Measurements from ENCODE around the gene LRRC3C.
"Not testable (repeated sequence)": the region's sequence is repeated elsewhere in the genome, so short reads cannot be mapped to it uniquely, and the experiment has no call there.

The LRRC3C gene

DNA sequence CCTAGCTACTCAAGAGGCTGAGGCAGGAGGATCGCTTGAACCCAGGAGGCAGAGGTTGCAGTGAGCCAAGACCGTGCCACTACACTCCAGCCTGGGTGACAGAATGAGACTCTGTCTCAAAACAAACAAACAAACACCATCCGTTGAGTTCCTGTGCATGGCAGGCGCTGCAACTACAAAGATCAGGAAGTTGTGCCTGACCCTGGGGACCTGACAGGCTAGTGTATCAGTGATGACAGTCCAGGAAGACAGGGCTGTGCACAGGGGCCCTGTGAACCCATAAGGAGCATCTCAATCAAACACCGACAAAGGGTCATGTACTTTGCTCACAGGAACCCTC is 20.9 kb downstream of the LRRC3C start:
- DNase-seq (ENCODE audit: low spot score), result not testable (repeated sequence)

DNA sequence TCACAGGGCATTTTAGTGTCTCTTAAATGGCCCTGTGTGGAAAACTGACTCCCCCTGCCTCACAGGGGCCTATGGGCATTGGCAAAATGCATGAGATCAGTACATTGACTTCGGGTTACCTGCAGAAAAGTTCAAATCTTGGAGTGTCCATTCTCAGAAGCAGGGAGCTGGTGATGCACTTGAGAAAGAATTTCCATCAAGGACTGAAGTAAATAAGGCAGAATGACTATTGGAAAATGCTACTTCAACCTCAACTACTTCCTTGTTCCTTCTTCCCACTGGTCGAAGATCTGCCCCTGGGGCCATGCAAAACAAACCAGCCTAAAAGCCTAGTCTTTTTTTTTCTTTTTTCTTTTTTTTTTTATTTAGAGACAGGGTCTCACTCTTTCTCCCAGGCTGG is 21.5 kb downstream of the LRRC3C start:
- no peak for DNase-seq (ENCODE audit: low spot score)

DNA sequence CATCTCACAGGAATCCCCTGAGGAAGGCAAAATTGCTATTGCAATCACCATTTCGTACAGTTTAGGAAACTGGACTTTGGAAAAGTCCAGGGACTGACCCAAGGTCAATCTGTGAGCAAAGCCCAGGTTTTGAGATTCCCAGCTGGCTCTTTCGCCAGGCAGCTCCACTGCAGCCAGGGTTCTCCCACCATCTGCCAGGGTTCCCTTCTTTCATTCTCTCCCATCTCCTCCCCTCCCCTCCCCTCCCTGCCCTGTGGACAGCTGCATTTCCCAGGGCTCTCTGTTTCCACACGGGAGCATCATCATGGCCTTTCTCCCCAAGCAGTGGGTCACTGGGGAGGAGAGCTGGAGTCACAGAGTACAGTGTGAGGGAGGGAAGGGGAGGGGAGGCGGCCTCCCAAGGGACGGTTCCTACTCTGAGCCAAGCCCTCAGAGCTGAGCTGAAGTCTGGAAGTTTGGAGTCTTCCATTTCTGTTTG is 23.4 kb downstream of the LRRC3C start:
- no peak for DNase-seq (ENCODE audit: low spot score)

DNA sequence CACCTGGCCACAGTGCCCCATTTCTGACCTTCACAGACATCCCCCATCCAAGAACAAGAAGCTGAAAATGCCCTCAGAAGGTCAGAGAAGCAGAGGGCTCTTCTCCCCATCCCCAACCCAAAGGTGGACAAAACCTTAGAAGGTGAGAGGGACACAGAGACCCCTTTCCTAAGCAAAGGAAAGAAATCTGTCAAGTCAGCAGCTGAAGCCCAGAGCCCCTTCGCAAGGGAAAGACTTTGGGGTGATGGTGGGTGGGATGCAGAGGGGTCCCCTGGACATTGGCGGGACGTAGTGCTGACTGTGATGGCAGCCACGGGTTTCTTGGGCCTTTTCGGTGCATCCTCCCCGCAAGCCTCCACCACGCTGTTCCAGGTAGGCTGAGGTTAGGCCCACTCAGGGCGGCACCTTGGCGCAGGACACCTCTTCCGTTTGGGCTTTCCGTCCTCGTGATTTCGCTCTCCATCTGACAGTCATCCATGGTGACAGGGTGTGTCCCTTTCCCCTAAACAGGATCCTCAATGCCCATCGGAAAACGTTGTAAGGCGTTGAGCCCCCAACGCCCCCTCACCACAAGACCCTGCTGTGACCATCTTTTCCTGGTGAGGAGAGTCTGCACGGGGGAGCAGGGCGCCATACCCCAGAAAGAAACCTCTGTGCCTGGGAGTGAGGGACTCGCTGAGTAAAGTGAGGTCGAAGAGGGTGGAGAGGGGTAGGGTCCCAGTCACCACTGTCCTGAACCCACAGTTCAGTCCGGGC is 24.6 kb downstream of the LRRC3C start:
- no peak for DNase-seq (ENCODE audit: low spot score)

DNA sequence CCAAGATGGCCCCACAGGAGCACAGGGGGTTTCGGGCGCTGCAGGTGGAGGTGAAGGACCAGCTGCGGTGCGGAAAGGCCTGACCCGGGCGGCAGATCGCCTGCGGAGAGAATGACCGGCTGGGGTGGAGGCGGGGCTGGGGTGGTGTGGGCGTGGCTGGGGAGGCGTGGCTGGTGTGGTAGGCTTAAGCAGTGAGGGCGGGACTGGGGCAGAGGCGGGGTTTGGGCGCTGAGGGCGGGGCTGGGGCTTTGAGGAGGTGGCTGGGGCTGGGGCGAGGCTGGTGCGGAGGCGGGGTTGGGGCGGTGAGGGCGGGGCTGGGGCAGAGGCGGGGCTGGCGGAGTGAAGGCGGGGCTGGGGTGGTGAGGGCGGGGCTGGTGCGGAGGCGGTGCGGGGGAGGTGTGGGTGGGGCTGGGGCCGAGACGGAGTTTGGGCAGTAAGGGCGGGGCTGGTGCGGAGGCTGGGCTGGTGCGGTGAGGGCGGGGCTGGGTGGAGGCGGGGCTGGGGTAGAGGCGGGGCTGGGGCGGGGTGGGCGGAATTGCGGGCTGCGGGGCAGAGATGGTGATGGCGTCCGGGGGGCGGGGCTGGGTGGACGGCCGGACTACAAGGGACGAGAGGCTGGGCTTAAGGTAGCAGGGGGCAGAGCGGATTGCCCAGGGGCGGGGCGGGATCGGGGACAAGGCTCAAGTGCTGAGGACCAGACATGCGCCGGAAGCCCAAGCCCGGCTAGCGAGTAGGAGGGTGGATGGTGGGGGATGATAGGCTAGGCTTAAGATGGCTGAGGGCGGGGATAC is 25.3 kb downstream of the LRRC3C start:
- DNase-seq (ENCODE audit: low spot score), result peak; percentile 91

DNA sequence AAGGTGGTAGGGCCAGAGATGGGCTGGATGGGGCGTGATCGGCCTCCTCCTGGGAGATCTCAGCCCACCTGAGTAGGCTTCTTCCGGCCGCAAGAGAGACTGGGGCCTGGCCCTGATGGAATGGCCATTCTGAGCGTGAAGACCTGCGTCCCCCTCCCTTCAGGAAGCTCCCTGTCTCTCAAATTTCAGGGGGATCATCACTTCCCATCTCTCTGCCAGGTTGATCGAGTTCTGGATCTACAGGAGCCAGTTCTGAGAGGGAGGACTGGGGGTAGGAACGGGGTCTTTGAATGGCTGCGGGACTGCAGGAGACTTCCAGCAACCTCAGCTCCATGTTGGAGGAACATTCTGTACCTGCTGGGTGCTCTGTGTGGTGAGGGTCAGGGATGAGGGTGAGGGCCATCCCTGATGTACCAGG is 25.9 kb downstream of the LRRC3C start:
- no peak for DNase-seq (ENCODE audit: low spot score)

DNA sequence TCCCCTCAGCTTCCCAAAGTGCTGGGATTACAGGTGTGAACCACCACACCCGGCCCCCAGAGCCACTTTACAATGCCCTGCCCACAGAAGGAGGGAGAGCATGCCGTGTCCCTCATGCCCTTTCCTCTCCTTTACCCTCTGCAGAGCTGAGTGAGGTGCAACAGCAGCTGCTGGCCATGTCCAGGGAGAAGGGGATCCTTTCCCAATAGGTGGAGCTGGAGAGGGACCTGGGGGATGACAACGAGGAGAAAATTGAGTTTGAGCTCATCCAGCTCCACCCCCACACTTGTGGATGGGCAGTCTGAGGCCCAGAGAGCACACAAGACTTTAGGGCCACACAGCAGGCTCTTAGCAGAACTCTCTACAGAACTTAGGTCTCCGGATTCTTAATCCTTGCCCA is 27.3 kb downstream of the LRRC3C start:
- no peak for DNase-seq (ENCODE audit: low spot score)

DNA sequence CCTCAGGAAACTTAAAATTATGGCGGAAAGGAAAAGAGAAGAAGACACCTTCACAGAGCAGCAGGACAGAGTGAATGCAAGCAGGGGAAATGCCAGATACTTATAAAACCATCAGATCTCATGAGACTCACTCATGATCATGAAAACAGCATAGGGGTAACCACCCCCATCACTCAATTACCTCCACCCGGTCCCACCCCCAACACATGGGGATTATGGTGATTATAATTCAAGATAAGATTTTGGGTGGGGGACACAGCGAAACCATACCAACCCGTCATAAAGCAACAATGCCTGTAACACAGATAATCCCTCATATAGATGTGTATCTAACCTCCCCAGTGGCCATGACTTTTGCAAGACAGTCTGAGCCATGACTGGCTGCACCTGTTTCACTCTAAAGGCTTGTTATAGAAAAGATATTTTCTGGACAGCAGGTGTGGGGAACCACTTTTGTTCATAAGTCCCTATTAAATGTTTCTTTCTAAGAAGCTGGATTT is 28.2 kb downstream of the LRRC3C start:
- no peak for DNase-seq (ENCODE audit: low spot score)

DNA sequence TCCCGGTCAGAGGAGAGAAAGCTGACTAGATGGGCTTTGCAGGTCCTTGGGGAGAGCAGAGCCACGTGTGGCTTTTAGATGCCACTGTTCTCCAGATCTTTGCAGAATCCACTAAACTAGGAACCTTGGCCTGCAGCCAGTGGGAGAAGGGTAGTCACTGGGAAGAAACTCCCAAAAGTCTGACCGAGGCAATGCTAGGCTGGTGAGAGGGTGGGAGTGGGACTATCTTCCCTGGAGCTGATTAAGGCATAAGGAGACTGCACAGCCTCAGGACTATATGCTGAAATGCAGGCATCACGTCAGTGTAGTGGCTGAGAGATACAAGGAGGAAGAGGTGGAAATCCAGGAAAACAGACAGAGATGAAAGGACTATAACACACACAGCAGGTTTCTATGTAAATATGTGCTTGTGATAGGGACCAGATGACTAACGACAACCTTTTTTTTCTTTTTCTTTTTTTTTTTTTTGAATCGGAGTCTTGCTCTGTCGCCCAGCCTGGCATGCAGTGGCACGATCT is 33.1 kb downstream of the LRRC3C start:
- DNase-seq (ENCODE audit: low spot score), result no peak

DNA sequence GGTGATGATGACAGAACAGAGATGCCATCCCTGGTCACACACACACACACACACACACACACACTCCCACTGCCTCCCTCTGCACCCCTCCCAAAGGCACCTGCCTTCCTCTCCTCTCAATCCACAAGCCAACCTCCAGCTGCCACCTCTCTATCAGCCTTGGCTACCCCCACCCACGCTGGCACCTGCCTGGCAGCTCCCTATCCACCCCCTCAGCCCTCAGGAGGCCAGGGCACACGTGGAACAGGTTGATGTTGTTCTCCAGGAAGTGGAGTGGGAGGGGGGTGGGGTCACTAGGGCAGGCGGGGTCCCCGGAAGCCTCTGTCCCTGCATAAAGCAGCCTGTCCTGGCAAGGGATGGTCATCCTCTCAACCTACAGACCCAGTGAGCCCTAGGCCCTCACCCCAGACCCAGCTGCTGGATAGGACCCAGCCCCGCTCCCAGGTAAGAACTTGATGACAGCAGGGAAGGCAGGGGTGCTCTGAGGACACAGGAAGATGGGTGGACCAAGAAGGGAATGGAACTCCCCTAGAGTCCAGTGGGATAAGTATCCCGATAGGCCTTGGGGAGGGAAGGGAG is 35.2 kb downstream of the LRRC3C start, which contains the start of gene GSDMA:
GSDMA (plus strand) TSS at position 363 of the 579 bp plus-strand sequence. CDS start 2,684 bp downstream, outside the sequence.
- no peak for DNase-seq (ENCODE audit: low spot score)

DNA sequence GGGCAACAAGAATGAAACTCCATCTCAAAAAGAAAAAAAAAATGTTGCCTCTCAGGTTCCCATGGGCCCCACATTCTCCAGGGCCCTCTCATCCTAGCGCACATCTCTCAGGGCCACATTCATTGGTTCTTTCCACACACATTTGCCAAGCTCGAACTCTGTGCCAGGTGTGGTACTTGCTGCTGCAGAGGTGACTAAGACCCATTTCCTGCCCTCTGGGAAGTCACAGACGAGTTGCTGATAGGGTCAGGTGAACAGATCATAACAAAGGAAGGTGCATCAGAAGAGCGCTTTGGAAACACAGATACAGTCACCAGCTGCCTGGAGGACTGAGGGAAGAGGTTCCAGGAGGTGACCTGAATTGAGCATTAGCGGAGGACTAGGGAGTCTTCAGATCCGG is 36.3 kb downstream of the LRRC3C start:
- no peak for DNase-seq (ENCODE audit: low spot score)

DNA sequence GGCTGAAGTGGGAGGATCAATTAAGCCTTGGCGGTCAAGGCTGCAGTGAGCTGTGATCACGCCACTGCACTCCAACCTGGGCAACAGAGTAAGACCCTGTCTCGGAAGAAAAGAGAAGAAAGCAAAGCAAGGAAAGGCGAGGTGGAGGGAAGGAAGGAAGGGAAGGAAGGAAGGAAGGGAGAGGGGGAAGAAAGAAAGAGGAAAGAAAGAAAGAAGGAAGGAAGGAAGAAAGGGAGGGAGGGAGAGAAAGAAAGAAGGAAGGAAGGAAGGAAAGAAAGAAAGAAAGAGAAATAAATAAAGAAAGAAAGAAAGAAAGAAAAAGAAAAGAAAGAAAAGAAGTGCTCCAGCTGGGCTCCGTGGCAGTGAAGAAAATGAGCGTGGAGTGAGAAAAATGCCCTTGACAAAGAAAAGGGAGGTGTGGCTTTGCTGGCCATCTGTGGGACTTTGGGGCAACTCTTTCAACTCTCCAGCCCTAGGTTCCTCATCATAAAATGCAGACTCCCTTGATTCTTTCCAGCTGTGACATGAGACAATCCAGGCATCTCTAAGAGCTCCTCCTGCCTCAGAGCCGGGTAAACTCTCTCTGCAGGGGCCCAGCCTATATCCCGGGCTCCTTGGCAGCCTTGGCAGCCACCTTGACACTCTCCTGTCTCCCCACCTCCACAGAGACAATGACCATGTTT is 37.6 kb downstream of the LRRC3C start:
- DNase-seq (ENCODE audit: low spot score), result no peak

DNA sequence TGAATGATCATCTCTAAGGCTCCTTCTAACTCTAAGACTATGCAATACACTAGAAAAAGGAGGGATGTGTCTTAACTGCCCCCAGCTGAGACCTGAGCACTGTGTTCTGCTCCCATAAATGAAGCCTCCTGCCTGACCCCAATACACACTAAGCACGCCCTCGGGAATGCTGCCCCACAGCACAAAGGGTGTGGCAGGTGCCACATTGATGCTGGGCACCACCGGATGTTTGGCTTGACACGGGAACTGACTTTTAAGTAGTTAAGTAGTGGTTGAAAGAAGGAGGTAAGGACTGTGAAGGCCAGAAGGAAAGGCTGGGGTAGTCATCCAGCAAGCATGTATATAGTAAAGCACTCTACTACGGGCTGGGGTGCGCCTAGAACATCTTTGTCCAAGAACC is 39.2 kb downstream of the LRRC3C start:
- no peak for DNase-seq (ENCODE audit: low spot score)

DNA sequence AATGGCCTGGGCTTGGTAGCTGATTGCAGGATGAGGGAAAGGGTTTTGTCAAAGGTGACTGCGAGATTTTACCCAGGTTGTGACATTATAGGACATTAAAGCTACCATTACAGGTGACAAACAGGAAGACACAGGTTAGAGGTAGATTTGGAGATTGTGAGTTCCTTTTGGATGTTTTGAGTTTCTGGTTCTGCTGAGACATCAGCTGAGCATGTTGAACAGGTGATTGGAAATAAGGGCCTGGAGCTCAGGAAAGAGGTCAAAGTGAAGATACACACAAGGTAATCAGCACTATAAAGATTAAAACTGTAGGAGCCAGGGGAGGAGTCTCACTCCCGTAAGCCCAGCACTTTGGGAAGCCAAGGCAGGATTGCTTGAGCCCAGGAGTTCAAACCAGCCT is 41.2 kb downstream of the LRRC3C start:
- DNase-seq (ENCODE audit: low spot score), result no peak

DNA sequence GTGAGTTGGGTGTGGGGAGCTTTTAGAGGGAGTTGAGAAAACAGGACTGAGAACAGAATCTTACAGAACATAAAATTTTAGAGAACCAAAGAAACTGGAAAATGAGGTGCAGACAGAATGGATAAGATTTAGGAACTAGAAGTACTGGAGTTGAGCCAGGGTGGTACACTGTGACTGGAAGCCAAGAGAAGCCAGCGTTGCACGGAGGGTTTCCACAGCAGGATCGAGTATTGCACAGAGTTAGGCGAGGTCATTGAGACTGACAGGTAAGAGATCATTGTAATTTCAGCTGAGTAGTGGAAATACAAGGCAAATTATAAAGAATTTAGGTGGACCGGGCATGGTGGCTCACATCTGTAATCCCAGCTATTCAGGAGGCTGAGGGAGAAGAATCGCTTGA is 41.8 kb downstream of the LRRC3C start:
- no peak for DNase-seq (ENCODE audit: low spot score)

DNA sequence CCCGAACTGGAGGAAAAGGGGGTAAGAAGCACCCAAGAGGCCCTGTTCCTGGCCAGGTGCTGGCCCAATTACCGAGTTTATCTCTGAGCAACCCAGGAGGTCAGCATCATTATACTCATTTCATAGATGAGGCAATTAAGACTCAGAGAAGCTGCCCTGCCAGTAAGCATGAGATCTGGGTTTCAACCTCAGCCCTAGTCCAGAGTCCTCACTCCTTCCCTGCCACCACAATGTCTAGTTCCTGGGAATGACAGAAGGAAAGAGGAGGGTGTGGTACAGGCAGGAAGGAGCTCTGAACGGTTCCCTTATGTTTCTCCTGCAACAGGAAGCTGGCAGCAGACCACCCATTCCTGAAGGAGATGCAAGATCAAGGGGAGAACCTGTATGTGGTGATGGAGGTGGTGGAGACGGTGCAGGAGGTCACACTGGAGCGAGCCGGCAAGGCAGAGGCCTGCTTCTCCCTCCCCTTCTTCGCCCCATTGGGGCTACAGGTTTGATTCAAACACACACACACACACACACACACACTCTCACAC is 42.7 kb downstream of the LRRC3C start:
- DNase-seq (ENCODE audit: low spot score), result no peak

DNA sequence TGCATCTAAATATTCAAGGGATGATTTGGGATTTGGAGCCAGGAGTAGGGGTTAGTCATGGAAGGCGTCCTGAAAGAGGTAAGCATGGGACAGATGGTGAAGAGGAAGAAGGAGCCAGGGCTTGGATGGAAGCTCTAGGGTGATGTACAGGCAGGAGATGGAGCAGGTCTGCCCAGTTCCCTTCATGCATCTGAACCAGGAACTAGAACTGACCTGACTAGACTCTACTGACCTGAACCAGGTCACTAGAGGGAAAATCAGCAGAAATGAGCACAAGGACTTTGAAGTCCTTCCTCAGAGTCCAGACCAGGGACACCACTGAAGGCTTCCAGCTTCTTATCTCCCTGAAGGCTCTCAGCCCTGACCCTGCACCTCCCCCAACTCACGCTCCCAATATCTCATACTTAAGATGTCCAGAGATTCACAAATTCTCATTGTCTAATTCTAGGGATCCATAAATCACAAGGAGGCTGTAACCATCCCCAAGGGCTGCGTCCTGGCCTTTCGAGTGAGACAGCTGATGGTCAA is 43.6 kb downstream of the LRRC3C start:
- no peak for DNase-seq (ENCODE audit: low spot score)

DNA sequence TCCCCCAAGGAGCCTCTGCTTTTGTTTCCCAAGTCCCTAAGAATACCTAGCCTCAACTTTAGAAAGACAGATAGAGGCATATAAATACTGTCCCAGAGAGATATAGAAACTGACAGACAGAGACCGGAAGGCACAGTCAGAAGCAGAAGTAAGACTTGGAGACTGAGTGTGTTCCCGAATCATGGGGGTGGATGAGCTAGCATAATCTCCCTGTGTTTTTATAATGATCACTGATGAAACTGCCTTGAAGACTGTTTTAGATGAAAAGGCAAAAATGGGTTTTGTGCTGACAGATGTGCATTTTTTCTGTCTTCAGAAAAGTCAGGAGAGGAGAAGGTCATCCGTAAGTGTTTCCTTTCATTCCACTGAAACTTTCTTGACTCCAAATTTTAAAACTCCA is 44.7 kb downstream of the LRRC3C start:
- no peak for DNase-seq (ENCODE audit: low spot score)

DNA sequence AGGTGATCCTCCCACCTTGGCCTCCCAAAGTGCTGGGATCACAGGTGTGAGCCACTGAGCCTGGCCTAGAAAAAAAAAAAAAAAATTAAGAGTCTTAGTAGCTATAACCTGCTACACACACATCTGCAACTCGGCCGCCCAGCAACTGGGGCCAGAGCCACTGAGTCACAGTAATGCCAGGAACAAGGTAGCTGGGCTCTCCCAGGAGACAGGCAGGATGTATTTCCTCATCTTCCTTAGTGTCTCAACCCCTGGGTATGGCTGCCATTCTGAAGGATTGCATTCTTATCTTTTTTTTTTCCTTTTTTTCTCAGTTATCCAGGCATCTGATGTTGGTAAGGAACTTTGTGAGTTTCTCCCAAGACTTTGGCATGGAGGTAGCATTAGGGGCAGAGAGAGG is 46.0 kb downstream of the LRRC3C start:
- DNase-seq (ENCODE audit: low spot score), result no peak

DNA sequence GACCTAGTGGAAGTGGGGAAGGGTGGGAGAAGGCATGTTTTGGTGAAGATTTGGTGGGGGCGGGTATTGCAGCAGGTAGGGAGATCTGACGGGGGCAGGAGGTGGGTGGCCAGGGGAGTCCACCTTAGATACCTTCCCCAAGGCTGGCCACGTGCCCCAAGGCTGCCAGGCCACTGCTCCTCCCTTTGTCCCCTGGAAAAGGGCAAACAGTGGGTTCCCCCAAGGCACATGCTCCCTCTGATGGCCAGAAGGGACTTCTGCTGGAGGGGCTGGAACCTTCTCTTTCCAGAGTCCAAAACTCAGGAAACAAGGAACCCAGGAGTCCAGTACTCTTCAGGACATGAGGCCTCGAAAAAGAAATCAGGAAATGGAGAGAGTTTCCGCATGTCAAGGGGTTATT is 46.9 kb downstream of the LRRC3C start:
- DNase-seq (ENCODE audit: low spot score), result no peak

DNA sequence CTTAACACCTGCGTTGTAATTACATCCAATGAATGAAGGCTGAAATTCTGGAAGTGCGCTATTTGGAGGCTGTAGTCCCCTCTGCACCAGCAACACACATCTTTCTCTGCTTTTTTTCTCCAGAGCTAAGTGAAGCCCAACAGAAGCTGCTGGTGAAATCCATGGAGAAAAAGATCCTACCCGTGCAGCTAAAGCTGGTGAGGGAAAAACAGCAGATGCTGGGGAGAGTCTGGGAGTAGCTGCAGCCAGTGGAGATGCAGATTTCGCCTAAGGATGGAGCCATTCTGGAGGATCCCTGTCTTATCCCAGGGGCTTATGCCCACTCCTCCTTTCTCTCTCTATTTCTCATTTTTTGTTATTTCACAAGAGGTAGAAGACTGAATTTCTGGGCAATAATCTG is 48.3 kb downstream of the LRRC3C start:
- no peak for DNase-seq (ENCODE audit: low spot score)

Measured in LoVo (cell line).